Body of pancreas (tissue), 4 donors: Measurements from ENCODE around the gene ATG4C. TPM values are rescaled to one million over a fixed set of nuclear protein-coding genes. Genes with fewer than 3 reads are reported as not detected.
"Not testable (repeated sequence)": the region's sequence is repeated elsewhere in the genome, so short reads cannot be mapped to it uniquely, and the experiment has no call there.

ENCODE experiments used
- ATAC-seq: fragments of 150-250 bp; one replicate; pipeline ENCODE4 v1.9.1; 2016
- DNase-seq, 4 donors: peaks; one replicate each; pipeline ENCODE4 v3.0.0-alpha.2; 2019
- H3K27ac ChIP-seq, 4 donors: fragments of 200-600 bp; sonication (generic); 1 replicate in 3 of 4; 2 replicates in 1 of 4; pipeline versions ENCODE4 v1.5.1 to v1.6.1; 2016 to 2019; ENCODE audit warnings: mild to moderate bottlenecking in 1 of 4, mixed read lengths in 1 of 4, moderate library complexity in 1 of 4
- H3K27me3 ChIP-seq, 2 donors: fragments of 200-600 bp; sonication (generic); one replicate each; pipeline ENCODE4 v1.6.0; 2016; ENCODE audit warnings: mild to moderate bottlenecking in 1 of 2
- H3K36me3 ChIP-seq, 2 donors: fragments of 200-600 bp; sonication (generic); replicated peaks in 1 of 2; 2 replicates each; pipeline ENCODE4 v1.5.1; 2016; ENCODE audit warnings: low read depth in 2 of 2; ENCODE audit not compliant: insufficient read depth in 1 of 2
- H3K4me1 ChIP-seq: fragments of 200-600 bp; sonication (generic); one replicate; pipeline ENCODE4 v1.6.0; 2016
- H3K4me3 ChIP-seq, 2 donors: fragments of 200-600 bp; sonication (generic); 1 replicate in 1 of 2; 2 replicates in 1 of 2; pipeline ENCODE4 v1.5.1; 2016 to 2019
- H3K9me3 ChIP-seq, 3 donors: fragments of 200-600 bp; sonication (generic); 1 replicate in 2 of 3; 2 replicates in 1 of 3; pipeline ENCODE4 v1.5.1; 2016
- POLR2A ChIP-seq, 3 donors: fragments of 450-650 bp; IDR thresholded peaks; one replicate each; pipeline ENCODE4 v1.6.1; 2016; ENCODE audit warnings: antibody characterized with exemption in 3 of 3, mild to moderate bottlenecking in 2 of 3
- WGBS, 2 donors: methylation state at CpG; one replicate each; pipeline ENCODE4 v1.1.5; 2017; 5-methylcytosine and 5-hydroxymethylcytosine counted together
- intact Hi-C: fragments of 100-400 bp; cut with DNase I; formaldehyde crosslinking; loops from one replicate; pipeline ENCODE4 v1.15.1; 2023
- total RNA-seq, 2 donors: library from RNA; depleted of rRNA; stranded (reverse); fragments of >200 nt; gene quantifications; one replicate each; pipeline ENCODE4 v1.1.0, GENCODE V29; 2016
- TF ChIP-seq, protein P1 (sequence below), 7 experiments: fragments of 450-650 bp in 4 of 7; fragments of 200-600 bp in 3 of 7; sonication (generic) in 3 of 7; IDR thresholded peaks; one replicate each; pipeline ENCODE4 v1.5.1; 2016 to 2019; ENCODE audit warnings: antibody characterized with exemption in 7 of 7

The ATG4C gene
- total RNA-seq, 2 donors from 2014 or later, result 2.3 to 4.9 TPM

DNA sequence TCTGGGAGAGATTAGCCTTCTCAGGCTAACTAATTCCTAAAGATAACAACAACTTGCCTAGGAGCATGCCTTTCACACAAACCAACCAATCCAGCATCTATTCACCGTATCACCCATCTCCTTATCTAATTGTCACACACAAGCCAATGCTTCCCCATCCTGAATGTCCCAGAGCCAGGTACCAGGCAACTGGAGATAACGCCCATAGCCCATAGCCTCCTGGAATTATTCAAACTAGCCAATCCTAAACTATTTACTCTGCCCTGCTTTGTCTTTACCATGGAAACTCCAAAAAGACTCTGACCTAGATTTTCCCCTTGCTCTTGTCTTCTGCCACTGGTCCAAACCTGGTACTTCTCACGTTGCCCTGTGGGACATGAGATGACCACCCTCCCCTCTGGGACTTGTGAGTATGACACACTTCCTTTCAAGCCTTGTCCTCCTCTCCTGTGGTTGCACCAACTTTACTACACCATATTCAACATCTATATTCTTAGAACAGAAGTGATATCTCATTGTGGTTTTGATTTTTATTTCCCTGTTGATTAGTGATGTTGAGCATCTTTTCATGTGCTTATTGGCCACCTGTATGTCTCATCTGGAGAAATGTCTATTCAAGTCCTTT is 8.8 kb upstream of the ATG4C start:
- Histone ChIP-seq H3K27me3 (no peaks in the 10 kb centered on the region), H3K4me3 (no peak overlapping the region), H3K9me3 (no peaks in the 10 kb centered on the region), H3K27ac (no peak overlapping the region), H3K36me3 (no peaks in the 10 kb centered on the region), H3K4me1 (no peaks in the 10 kb centered on the region)
- TF ChIP-seq, protein P1, sequence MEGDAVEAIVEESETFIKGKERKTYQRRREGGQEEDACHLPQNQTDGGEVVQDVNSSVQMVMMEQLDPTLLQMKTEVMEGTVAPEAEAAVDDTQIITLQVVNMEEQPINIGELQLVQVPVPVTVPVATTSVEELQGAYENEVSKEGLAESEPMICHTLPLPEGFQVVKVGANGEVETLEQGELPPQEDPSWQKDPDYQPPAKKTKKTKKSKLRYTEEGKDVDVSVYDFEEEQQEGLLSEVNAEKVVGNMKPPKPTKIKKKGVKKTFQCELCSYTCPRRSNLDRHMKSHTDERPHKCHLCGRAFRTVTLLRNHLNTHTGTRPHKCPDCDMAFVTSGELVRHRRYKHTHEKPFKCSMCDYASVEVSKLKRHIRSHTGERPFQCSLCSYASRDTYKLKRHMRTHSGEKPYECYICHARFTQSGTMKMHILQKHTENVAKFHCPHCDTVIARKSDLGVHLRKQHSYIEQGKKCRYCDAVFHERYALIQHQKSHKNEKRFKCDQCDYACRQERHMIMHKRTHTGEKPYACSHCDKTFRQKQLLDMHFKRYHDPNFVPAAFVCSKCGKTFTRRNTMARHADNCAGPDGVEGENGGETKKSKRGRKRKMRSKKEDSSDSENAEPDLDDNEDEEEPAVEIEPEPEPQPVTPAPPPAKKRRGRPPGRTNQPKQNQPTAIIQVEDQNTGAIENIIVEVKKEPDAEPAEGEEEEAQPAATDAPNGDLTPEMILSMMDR (IDR thresholded peaks at IDR 0.05), result no peak
- TF ChIP-seq POLR2A (IDR thresholded peaks at IDR 0.05), result no peak
- ATAC-seq, result no peak
- intact Hi-C loops, result no loop called here
- DNase-seq, result no peak
- WGBS, 2 donors, result 54 to 74% methylated on average over 3 of the region's 3 CpGs

DNA sequence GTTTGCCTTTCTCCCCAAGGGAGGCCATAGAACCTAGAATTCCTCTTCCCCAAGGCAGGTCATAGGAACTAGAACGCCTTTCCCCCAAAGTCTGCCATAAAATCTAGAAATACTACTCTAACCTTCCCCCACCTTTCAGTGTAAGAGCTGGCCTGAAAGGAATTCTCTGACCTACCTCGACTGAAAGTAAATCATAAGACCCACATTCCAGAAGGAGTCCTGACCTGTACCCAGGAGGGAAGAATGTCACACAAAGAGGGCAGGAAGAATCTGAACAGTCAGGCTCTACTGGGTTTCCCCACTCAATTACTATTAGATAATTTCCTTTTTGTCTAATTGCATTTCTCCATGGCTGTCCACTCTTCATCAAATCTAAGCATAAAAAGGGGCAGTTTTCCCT is 5.7 kb upstream of the ATG4C start:
- no peak for TF ChIP-seq POLR2A (IDR thresholded peaks at IDR 0.05)
- TF ChIP-seq, protein P1 (IDR thresholded peaks at IDR 0.05), result no peak
- no peak overlapping the region for H3K4me3 ChIP-seq
- WGBS, 2 donors, result 34 to 92% methylated on average over 1 to 2 of the region's 2 CpGs
- no peaks in the 10 kb centered on the region for H3K27me3 ChIP-seq
- DNase-seq (no peak), ATAC-seq (no peak)
- no peaks in the 10 kb centered on the region for H3K36me3 ChIP-seq
- H3K9me3 ChIP-seq, result no peaks in the 10 kb centered on the region
- intact Hi-C loops, result no loop called here
- no peak overlapping the region for H3K27ac ChIP-seq
- peaks cover 2% of the 10 kb centered on the region for H3K4me1 ChIP-seq

DNA sequence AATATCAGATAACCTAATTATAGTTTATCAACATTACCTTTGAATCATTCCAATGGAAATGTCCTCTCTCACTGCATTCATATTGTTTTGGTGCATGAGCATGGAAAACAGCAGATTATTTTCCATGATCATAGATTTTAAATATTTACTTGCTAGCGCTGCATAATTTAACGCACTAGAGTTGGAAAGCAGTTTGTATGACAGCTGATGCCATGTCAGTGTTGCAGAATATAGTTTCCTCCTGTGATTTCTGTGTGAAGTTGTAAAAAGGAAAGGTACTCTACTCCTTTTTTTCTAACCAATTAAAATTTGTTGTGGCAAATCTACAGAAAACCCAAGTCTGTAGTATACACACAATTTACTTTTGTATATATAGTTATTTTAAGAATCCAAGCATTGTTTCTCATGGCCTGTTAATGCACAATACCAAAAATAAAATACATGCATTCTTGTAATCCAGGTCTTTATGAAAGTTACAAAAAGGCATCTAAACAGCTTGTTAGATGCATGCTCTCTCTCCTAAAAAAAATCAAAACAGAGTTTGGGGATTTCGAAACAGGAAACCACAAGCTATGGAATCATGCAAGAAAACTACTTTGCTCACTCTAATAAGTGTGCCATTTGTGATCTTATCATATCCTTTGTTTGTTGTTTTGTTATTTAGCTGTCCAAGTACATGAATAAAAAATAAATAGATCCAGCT is 1.9 kb upstream of the ATG4C start:
- DNase-seq, result no peak

DNA sequence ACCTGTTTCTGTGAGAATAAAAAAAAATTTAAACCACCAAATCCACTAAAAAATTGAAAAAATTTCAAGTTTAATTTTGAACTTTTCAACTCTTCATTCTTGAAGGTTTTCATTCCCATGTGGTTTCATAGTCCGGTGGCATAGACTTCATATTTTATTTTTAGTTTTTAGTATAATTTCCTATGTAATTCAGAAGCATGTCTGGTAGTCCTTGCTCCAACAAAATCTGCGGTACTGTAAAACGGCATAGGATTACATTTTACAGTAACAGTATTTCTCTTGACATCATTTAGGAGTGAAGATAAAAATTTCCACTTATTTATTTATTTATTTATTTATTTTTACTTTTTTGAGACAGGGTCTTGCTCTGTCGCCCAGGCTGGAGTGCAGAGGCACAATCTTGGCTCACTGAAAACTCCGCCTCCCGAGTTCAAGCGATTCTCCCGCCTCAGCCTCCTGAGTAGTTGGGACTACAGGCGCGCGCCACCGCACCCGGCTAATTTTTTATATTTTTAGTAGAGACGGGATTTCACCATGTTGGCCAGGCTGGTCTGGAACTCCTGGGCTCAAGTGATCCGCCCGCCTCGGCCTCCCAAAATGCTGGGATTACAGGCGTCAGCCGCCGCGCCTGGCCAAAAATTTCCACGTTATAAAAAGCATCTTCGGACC is 1.3 kb upstream of the ATG4C start:
- H3K27ac ChIP-seq, H3K27me3 ChIP-seq, H3K4me3 ChIP-seq, H3K36me3 ChIP-seq, intact Hi-C loops, H3K9me3 ChIP-seq, ATAC-seq: not testable (repeated sequence)
- peak in 1 of 4 donors; percentile 22 for DNase-seq
- WGBS, 2 donors, result 85 to 88% methylated on average over 22 to 23 of the region's 23 CpGs
- peaks cover 11% of the 10 kb centered on the region for H3K4me1 ChIP-seq

More for the DNA sequence above, 1.9 kb upstream of the ATG4C start:
- Histone ChIP-seq H3K4me3 (no peak overlapping the region), H3K4me1 (peaks cover 11% of the 10 kb centered on the region), H3K27ac (no peak overlapping the region), H3K27me3 (no peaks in the 10 kb centered on the region), H3K36me3 (no peaks in the 10 kb centered on the region), H3K9me3 (no peaks in the 10 kb centered on the region)
- ATAC-seq, result no peak
- intact Hi-C loops, result no loop called here
- no peak for TF ChIP-seq POLR2A (IDR thresholded peaks at IDR 0.05)
- TF ChIP-seq, protein P1 (IDR thresholded peaks at IDR 0.05), result no peak
- WGBS, 2 donors, result 35 to 44% methylated on average over 3 of the region's 3 CpGs
